NCI-H128 (cell line): ENCODE results near the gene EEF1AKMT2.
"Not testable (repeated sequence)": the region's sequence is repeated elsewhere in the genome, so short reads cannot be mapped to it uniquely, and the experiment has no call there.

Source experiments
- DNase-seq: peaks from one replicate; lab custom pipeline; 2025; ENCODE audit not compliant: unreplicated experiment; lab: John Stamatoyannopoulos, UW

The EEF1AKMT2 gene

GRCh38 chr10:124791547-124792348 is at the start of gene EEF1AKMT2:
Gene EEF1AKMT2 (minus strand): TSS chr10:124791887. CDS start chr10:124791833, 54 bp downstream.
- peak; percentile 48 for DNase-seq

GRCh38 chr10:124837687-124838086 is 46.0 kb upstream of the EEF1AKMT2 start:
- no peak for DNase-seq

- DNase-seq: no peak
Observed at GRCh38 chr10:124831116-124831515, 39.4 kb upstream of the EEF1AKMT2 start.

- no peak for DNase-seq
Observed at GRCh38 chr10:124830445-124830844, 38.8 kb upstream of the EEF1AKMT2 start.

GRCh38 chr10:124829447-124830115 is 37.9 kb upstream of the EEF1AKMT2 start:
- no peak for DNase-seq

- DNase-seq: no peak
Observed at GRCh38 chr10:124827474-124827873, 35.8 kb upstream of the EEF1AKMT2 start.

- no peak for DNase-seq
Observed at GRCh38 chr10:124826262-124826661, 34.6 kb upstream of the EEF1AKMT2 start.

GRCh38 chr10:124825702-124826101 is 34.0 kb upstream of the EEF1AKMT2 start:
- DNase-seq: no peak

- not testable (repeated sequence) for DNase-seq
Observed at GRCh38 chr10:124824932-124825331, 33.2 kb upstream of the EEF1AKMT2 start.

GRCh38 chr10:124824507-124824906 is 32.8 kb upstream of the EEF1AKMT2 start:
- no peak for DNase-seq

- DNase-seq: no peak
Observed at GRCh38 chr10:124821520-124821919, 29.8 kb upstream of the EEF1AKMT2 start.

GRCh38 chr10:124820121-124820520 is 28.4 kb upstream of the EEF1AKMT2 start:
- no peak for DNase-seq

- DNase-seq: no peak
Observed at GRCh38 chr10:124802313-124802675, 10.6 kb upstream of the EEF1AKMT2 start.

- DNase-seq: no peak
Observed at GRCh38 chr10:124799211-124799610, 7.5 kb upstream of the EEF1AKMT2 start.

GRCh38 chr10:124798781-124799180 is 7.1 kb upstream of the EEF1AKMT2 start:
- no peak for DNase-seq

GRCh38 chr10:124798364-124798763 is 6.7 kb upstream of the EEF1AKMT2 start:
- no peak for DNase-seq

GRCh38 chr10:124792998-124793352 is 1.3 kb upstream of the EEF1AKMT2 start:
- no peak for DNase-seq

- DNase-seq: not testable (repeated sequence)
Observed at GRCh38 chr10:124782900-124783299, 8.8 kb downstream of the EEF1AKMT2 start.

GRCh38 chr10:124768791-124769190 is 22.9 kb downstream of the EEF1AKMT2 start:
- no peak for DNase-seq

GRCh38 chr10:124765256-124765655 is 26.4 kb downstream of the EEF1AKMT2 start:
- DNase-seq: no peak

GRCh38 chr10:124763267-124763666 is 28.4 kb downstream of the EEF1AKMT2 start:
- no peak for DNase-seq

GRCh38 chr10:124762281-124762680 is 29.4 kb downstream of the EEF1AKMT2 start:
- DNase-seq: no peak
